WTC11 (cell line): Measurements from ENCODE around the gene PAPPA2.

Experiments
- CREB1 ChIP-seq: sonication (generic); formaldehyde crosslinking; IDR thresholded peaks from 2 replicates; pipeline ENCODE4 v1.8.0; 2023; ENCODE audit warnings: mild to moderate bottlenecking, missing genetic modification reagents
- ELF4 ChIP-seq: sonication (generic); formaldehyde crosslinking; IDR thresholded peaks from 2 replicates; pipeline ENCODE4 v1.8.1; 2022; ENCODE audit warnings: low read depth, mild to moderate bottlenecking, moderate library complexity, missing genetic modification reagents
- NR3C1 ChIP-seq: sonication (generic); formaldehyde crosslinking; conservative IDR thresholded peaks from 2 replicates; pipeline ENCODE4 v1.8.1; 2023; ENCODE audit warnings: low read depth, mild to moderate bottlenecking, missing genetic modification reagents
- RORB ChIP-seq: fragments of 250-450 bp; sonication (Bioruptor Pico); IDR thresholded peaks from 2 replicates; pipeline ENCODE4 v1.9.0; 2021; ENCODE audit warnings: mild to moderate bottlenecking
- TF ChIP-seq, protein P1 (sequence below): fragments of 200-600 bp; IDR thresholded peaks from 2 replicates; pipeline ENCODE4 v1.8.0; 2022; ENCODE audit warnings: antibody characterized with exemption
- TF ChIP-seq, protein P2 (sequence below): sonication (generic); formaldehyde crosslinking; IDR thresholded peaks from 2 replicates; pipeline ENCODE4 v1.8.1; 2023; ENCODE audit warnings: mild to moderate bottlenecking, missing genetic modification reagents, moderate library complexity
- TF ChIP-seq, protein P3 (sequence below): sonication (generic); formaldehyde crosslinking; IDR thresholded peaks from 2 replicates; pipeline ENCODE4 v1.8.0; 2022; ENCODE audit warnings: mild to moderate bottlenecking, missing genetic modification reagents

- no peak for TF ChIP-seq CREB1 (CRISPR knock-in tag)
- TF ChIP-seq, protein P1, sequence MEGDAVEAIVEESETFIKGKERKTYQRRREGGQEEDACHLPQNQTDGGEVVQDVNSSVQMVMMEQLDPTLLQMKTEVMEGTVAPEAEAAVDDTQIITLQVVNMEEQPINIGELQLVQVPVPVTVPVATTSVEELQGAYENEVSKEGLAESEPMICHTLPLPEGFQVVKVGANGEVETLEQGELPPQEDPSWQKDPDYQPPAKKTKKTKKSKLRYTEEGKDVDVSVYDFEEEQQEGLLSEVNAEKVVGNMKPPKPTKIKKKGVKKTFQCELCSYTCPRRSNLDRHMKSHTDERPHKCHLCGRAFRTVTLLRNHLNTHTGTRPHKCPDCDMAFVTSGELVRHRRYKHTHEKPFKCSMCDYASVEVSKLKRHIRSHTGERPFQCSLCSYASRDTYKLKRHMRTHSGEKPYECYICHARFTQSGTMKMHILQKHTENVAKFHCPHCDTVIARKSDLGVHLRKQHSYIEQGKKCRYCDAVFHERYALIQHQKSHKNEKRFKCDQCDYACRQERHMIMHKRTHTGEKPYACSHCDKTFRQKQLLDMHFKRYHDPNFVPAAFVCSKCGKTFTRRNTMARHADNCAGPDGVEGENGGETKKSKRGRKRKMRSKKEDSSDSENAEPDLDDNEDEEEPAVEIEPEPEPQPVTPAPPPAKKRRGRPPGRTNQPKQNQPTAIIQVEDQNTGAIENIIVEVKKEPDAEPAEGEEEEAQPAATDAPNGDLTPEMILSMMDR: no peak
- TF ChIP-seq, protein P2, sequence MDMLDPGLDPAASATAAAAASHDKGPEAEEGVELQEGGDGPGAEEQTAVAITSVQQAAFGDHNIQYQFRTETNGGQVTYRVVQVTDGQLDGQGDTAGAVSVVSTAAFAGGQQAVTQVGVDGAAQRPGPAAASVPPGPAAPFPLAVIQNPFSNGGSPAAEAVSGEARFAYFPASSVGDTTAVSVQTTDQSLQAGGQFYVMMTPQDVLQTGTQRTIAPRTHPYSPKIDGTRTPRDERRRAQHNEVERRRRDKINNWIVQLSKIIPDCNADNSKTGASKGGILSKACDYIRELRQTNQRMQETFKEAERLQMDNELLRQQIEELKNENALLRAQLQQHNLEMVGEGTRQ (CRISPR knock-in tag): no peak
- TF ChIP-seq, protein P3, sequence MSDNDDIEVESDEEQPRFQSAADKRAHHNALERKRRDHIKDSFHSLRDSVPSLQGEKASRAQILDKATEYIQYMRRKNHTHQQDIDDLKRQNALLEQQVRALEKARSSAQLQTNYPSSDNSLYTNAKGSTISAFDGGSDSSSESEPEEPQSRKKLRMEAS (CRISPR knock-in tag): no peak
- TF ChIP-seq RORB: no peak
- TF ChIP-seq NR3C1 (CRISPR knock-in tag): no peak
- TF ChIP-seq ELF4 (CRISPR knock-in tag): no peak
Measured at GRCh38 chr1:176857632-176858031, 394.7 kb downstream of the PAPPA2 start.
